Retina (tissue), 1 donor: ENCODE measurements around the gene TJAP1.
"Not testable (repeated sequence)": the region's sequence is repeated elsewhere in the genome, so short reads cannot be mapped to it uniquely, and the experiment has no call there.

Experiments
- DNase-seq: peaks from one replicate; pipeline ENCODE4 v3.0.0-alpha.2; 2016

TJAP1 gene

GRCh38 chr6:43506667-43507471, 29.5 kb downstream of the TJAP1 start:
- DNase-seq, result peak; percentile 91

- no peak for DNase-seq
Measured at GRCh38 chr6:43508481-43509141, 31.2 kb downstream of the TJAP1 start.

GRCh38 chr6:43509142-43509983, 32.0 kb downstream of the TJAP1 start:
- DNase-seq, result peak; percentile 64

- DNase-seq, result peak; percentile 95
Measured at GRCh38 chr6:43509984-43510826, 32.8 kb downstream of the TJAP1 start, which contains the start of gene LRRC73. Gene LRRC73, minus strand, starts transcription at chr6:43510346. Its CDS starts 561 bp downstream, at chr6:43509785.

- DNase-seq, result no peak
Measured at GRCh38 chr6:43510827-43511163, 33.4 kb downstream of the TJAP1 start.

GRCh38 chr6:43511824-43512415, 34.5 kb downstream of the TJAP1 start:
- DNase-seq, result no peak

- DNase-seq, result no peak
Measured at GRCh38 chr6:43515808-43516207, 38.4 kb downstream of the TJAP1 start.

- no peak for DNase-seq
Measured at GRCh38 chr6:43516367-43516696, 39.0 kb downstream of the TJAP1 start.

GRCh38 chr6:43516697-43517504, 39.5 kb downstream of the TJAP1 start, which contains the start of the genes POLR1C and YIPF3:
Gene POLR1C, plus strand, starts transcription at chr6:43517089. Its CDS starts 21 bp downstream, at chr6:43517110.
Gene YIPF3, minus strand, starts transcription at chr6:43516926. Its CDS starts 119 bp downstream, at chr6:43516807.
- peak; percentile 97 for DNase-seq

- no peak for DNase-seq
Measured at GRCh38 chr6:43517505-43518357, 40.4 kb downstream of the TJAP1 start.

- DNase-seq, result no peak
Measured at GRCh38 chr6:43520097-43520496, 42.7 kb downstream of the TJAP1 start.

- no peak for DNase-seq
Measured at GRCh38 chr6:43521836-43522235, 44.5 kb downstream of the TJAP1 start.

GRCh38 chr6:43522547-43523261, 45.3 kb downstream of the TJAP1 start:
- DNase-seq, result no peak

- DNase-seq, result no peak
Measured at GRCh38 chr6:43523284-43523683, 45.9 kb downstream of the TJAP1 start.

GRCh38 chr6:43524483-43524961, 47.2 kb downstream of the TJAP1 start:
- DNase-seq, result no peak

- no peak for DNase-seq
Measured at GRCh38 chr6:43532201-43532600, 54.8 kb downstream of the TJAP1 start.

- not testable (repeated sequence) for DNase-seq
Measured at GRCh38 chr6:43538986-43539385, 61.6 kb downstream of the TJAP1 start.

GRCh38 chr6:43539409-43539808, 62.0 kb downstream of the TJAP1 start:
- DNase-seq, result not testable (repeated sequence)

GRCh38 chr6:43540507-43540906, 63.1 kb downstream of the TJAP1 start:
- no peak for DNase-seq
